Measurements from ENCODE around the gene PRPF18.

Gene PRPF18

GRCh38 chr10:13621931-13622330 lies 35.2 kb downstream of the PRPF18 start:
- Histone ChIP-seq H3K36me3 (ENCODE audit: insufficient read depth, low read length) (no peaks in the 10 kb centered on the region; the same call in 1 of the 2 replicates), H3K9ac (ENCODE audit: low read depth, low read length) (no peak overlapping the region), H3K9me3 (ENCODE audit: control insufficient read depth, insufficient read depth, low read length) (no peaks in the 10 kb centered on the region)

DNA sequence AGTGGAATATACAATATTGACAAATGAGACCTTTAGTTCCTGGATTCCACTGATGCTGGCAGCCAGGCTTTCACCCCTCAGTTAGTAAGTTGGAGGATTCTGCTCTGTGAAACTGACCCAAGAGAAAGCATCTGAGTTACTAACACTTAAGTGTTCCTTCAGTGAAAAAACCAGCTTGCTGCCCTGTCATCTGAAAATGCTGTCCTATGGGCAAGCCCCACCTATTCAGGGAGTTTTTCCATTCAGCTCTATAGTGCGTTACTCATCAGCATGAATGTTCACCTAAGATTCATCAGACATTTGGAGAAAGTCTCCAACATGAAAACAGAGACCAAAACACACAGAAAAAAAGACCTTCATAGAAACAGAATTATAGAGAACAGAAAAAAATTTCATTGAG lies 37.9 kb downstream of the PRPF18 start:
- H3K9ac ChIP-seq (ENCODE audit: low read depth, low read length), result no peak overlapping the region

More at GRCh38 chr10:13621931-13622330, 35.2 kb downstream of the PRPF18 start:
- H3K4me1 ChIP-seq (ENCODE audit: insufficient read depth, low read length), result peaks cover 3% of the 10 kb centered on the region; the same call in 1 of the 2 replicates

GRCh38 chr10:13627459-13628310 lies 40.9 kb downstream of the PRPF18 start:
- Histone ChIP-seq H3K9me3 (ENCODE audit: control insufficient read depth, insufficient read depth, low read length) (no peaks in the 10 kb centered on the region), H3K4me1 (ENCODE audit: insufficient read depth, low read length) (peaks cover 20% of the 10 kb centered on the region; the same call in 1 of the 2 replicates), H3K36me3 (ENCODE audit: insufficient read depth, low read length) (no peaks in the 10 kb centered on the region), H3K9ac (ENCODE audit: low read depth, low read length) (no peak overlapping the region)

More for the DNA sequence above, 37.9 kb downstream of the PRPF18 start:
- no peaks in the 10 kb centered on the region for H3K9me3 ChIP-seq (ENCODE audit: control insufficient read depth, insufficient read depth, low read length)
- H3K4me1 ChIP-seq (ENCODE audit: insufficient read depth, low read length), result peaks cover 20% of the 10 kb centered on the region; the same call in 1 of the 2 replicates
- no peaks in the 10 kb centered on the region; the same call in 1 of the 2 replicates for H3K36me3 ChIP-seq (ENCODE audit: insufficient read depth, low read length)

DNA sequence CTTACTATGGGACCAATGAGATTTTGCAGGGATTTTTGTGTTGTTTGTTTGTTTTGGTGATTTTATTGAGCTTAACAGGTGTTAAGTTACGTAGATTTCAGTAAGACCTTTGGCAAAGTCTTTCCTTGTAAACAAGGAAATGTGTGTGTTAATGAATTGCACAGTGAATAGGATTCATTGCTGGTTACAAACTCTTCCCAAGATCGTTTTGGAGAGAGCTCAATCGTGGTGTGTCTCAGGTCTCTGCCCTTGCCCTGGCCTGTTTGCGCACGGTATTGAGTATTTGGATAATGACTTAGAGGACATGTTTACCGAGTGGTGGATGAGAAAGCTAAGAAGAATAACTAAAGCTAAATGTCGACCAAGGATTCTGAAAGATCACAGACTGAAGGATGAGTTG lies 41.9 kb downstream of the PRPF18 start:
- no peaks in the 10 kb centered on the region for H3K36me3 ChIP-seq (ENCODE audit: insufficient read depth, low read length)
- no peak overlapping the region for H3K9ac ChIP-seq (ENCODE audit: low read depth, low read length)
- H3K9me3 ChIP-seq (ENCODE audit: control insufficient read depth, insufficient read depth, low read length), result no peaks in the 10 kb centered on the region
- peaks cover 20% of the 10 kb centered on the region; the same call in 1 of the 2 replicates for H3K4me1 ChIP-seq (ENCODE audit: insufficient read depth, low read length)

GRCh38 chr10:13629116-13629515 lies 42.4 kb downstream of the PRPF18 start:
- no peaks in the 10 kb centered on the region for H3K36me3 ChIP-seq (ENCODE audit: insufficient read depth, low read length)
- H3K9ac ChIP-seq (ENCODE audit: low read depth, low read length), result no peak overlapping the region
- no peaks in the 10 kb centered on the region for H3K9me3 ChIP-seq (ENCODE audit: control insufficient read depth, insufficient read depth, low read length)
- H3K4me1 ChIP-seq (ENCODE audit: insufficient read depth, low read length), result peaks cover 20% of the 10 kb centered on the region; the same call in 1 of the 2 replicates

DNA sequence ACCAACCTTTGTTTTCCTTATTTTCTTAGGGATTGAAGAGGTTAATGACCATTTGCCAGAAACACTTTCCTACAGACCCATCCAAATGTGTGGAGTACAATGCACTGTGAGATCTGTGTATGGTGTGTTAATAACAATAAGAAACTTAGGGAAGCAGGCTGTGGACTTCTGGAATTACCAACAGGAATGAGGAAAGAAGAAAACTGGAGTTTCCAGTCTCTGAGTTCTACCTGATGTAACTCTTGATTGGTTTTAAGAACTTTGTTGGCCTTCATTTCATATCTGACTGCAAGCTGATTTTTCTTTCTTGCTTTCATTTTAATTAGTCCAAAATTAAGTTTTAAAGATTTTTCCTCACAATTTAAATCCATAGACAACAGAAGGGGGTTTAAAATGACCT lies 43.5 kb downstream of the PRPF18 start:
- H3K9ac ChIP-seq (ENCODE audit: low read depth, low read length), result no peak overlapping the region
- H3K36me3 ChIP-seq (ENCODE audit: insufficient read depth, low read length), result no peaks in the 10 kb centered on the region
- H3K9me3 ChIP-seq (ENCODE audit: control insufficient read depth, insufficient read depth, low read length), result no peaks in the 10 kb centered on the region
- H3K4me1 ChIP-seq (ENCODE audit: insufficient read depth, low read length), result peaks cover 20% of the 10 kb centered on the region; the same call in 1 of the 2 replicates

DNA sequence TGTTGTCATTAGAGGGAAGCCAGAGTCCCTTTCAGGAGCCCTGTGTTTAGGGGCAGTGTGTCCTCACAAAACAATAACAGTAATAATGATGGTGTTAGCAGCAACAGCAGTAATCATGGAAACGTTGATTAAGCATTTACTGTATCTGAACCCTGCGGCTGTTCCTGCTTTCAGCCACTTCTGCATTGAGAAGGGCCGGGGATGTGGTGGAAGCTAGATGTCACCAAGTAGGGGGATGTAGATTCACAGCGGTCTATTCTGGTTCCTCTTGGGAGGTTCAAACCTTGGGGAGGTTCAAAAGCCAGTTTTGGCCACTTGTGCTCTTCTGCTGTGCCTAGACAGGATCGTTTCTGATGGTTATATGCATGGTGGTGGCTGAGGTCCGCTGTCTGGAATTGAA lies 44.8 kb downstream of the PRPF18 start:
- H3K4me1 ChIP-seq (ENCODE audit: insufficient read depth, low read length), result peaks cover 20% of the 10 kb centered on the region; the same call in 1 of the 2 replicates
- no peaks in the 10 kb centered on the region for H3K9me3 ChIP-seq (ENCODE audit: control insufficient read depth, insufficient read depth, low read length)
- no peak overlapping the region for H3K9ac ChIP-seq (ENCODE audit: low read depth, low read length)
- H3K36me3 ChIP-seq (ENCODE audit: insufficient read depth, low read length), result no peaks in the 10 kb centered on the region

GRCh38 chr10:13632440-13632839 lies 45.7 kb downstream of the PRPF18 start:
- H3K36me3 ChIP-seq (ENCODE audit: insufficient read depth, low read length), result no peaks in the 10 kb centered on the region

DNA sequence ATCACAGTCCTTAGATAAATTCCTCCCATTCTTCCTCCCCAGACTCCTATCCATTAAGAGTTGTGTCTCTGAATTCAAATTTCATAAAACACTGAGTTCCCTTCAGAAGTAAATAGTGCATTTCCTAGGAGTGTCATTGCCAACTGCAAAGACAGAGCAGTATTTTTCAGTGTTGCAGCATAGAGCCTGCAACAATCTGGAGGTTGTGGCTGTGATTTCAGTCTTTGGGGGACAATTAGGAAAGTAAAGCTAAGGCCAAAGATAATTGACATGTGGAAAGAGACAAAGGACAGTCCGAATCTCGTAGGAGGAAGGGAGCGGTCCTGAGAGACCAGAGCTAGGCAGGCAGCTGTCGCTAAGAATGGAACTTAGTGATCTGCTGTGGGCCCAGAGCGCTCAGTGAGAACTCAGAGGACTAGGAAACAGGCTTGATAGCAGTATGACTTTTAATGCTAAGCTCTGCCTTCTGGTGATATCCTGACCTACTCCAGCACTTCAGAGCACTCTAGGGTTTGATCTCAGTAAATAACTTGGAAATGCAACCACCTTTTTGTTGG lies 46.2 kb downstream of the PRPF18 start:
- no peak overlapping the region for H3K9ac ChIP-seq (ENCODE audit: low read depth, low read length)
- H3K36me3 ChIP-seq (ENCODE audit: insufficient read depth, low read length), result no peaks in the 10 kb centered on the region
- H3K4me1 ChIP-seq (ENCODE audit: insufficient read depth, low read length), result peaks cover 9% of the 10 kb centered on the region; the same call in 1 of the 2 replicates
- no peaks in the 10 kb centered on the region for H3K9me3 ChIP-seq (ENCODE audit: control insufficient read depth, insufficient read depth, low read length)

More at GRCh38 chr10:13632440-13632839, 45.7 kb downstream of the PRPF18 start:
- H3K4me1 ChIP-seq (ENCODE audit: insufficient read depth, low read length), result peaks cover 14% of the 10 kb centered on the region; the same call in 1 of the 2 replicates
- H3K9me3 ChIP-seq (ENCODE audit: control insufficient read depth, insufficient read depth, low read length), result no peaks in the 10 kb centered on the region
- no peak overlapping the region for H3K9ac ChIP-seq (ENCODE audit: low read depth, low read length)

- Histone ChIP-seq H3K9me3 (ENCODE audit: control insufficient read depth, insufficient read depth, low read length) (no peaks in the 10 kb centered on the region), H3K4me1 (ENCODE audit: insufficient read depth, low read length) (peaks cover 2% of the 10 kb centered on the region; the same call in 1 of the 2 replicates), H3K36me3 (ENCODE audit: insufficient read depth, low read length) (peaks cover under 1% of the 10 kb centered on the region; the same call in 1 of the 2 replicates), H3K9ac (ENCODE audit: low read depth, low read length) (no peak overlapping the region)
Measured at GRCh38 chr10:13633689-13634088, 46.9 kb downstream of the PRPF18 start.

GRCh38 chr10:13634207-13634606 lies 47.4 kb downstream of the PRPF18 start:
- Histone ChIP-seq H3K9ac (ENCODE audit: low read depth, low read length) (no peak overlapping the region), H3K4me1 (ENCODE audit: insufficient read depth, low read length) (no peaks in the 10 kb centered on the region), H3K9me3 (ENCODE audit: control insufficient read depth, insufficient read depth, low read length) (no peaks in the 10 kb centered on the region), H3K36me3 (ENCODE audit: insufficient read depth, low read length) (peaks cover 3% of the 10 kb centered on the region; the same call in 1 of the 2 replicates)

DNA sequence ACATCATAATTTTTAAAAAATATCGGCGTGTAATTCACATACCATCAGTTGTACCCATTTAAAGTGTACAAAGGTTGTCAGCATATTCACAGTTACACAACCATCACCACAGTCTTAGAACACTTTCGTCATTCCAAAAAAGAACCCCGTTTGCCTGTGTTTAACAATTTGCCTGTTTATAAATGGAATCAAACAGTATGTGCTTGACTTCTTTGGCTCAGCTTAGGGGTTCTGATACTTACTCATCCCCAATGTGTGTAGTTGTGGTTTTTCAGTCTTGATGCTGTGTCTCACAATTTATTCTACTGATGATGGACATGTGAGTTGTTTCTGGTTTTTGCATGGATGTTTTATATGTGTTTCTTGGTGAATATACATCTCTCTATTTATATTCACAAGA lies 50.0 kb downstream of the PRPF18 start:
- Histone ChIP-seq H3K36me3 (ENCODE audit: insufficient read depth, low read length) (peaks cover 9% of the 10 kb centered on the region), H3K9me3 (ENCODE audit: control insufficient read depth, insufficient read depth, low read length) (peaks cover 5% of the 10 kb centered on the region; the same call in 1 of the 2 replicates), H3K4me1 (ENCODE audit: insufficient read depth, low read length) (no peaks in the 10 kb centered on the region), H3K9ac (ENCODE audit: low read depth, low read length) (no peak overlapping the region)

GRCh38 chr10:13637303-13637856 lies 50.6 kb downstream of the PRPF18 start:
- Histone ChIP-seq H3K4me1 (ENCODE audit: insufficient read depth, low read length) (no peaks in the 10 kb centered on the region), H3K9ac (ENCODE audit: low read depth, low read length) (no peak overlapping the region), H3K9me3 (ENCODE audit: control insufficient read depth, insufficient read depth, low read length) (peaks cover 10% of the 10 kb centered on the region; the same call in 1 of the 2 replicates), H3K36me3 (ENCODE audit: insufficient read depth, low read length) (peaks cover 9% of the 10 kb centered on the region)

- Histone ChIP-seq H3K36me3 (ENCODE audit: insufficient read depth, low read length) (peaks cover 11% of the 10 kb centered on the region), H3K4me1 (ENCODE audit: insufficient read depth, low read length) (no peaks in the 10 kb centered on the region), H3K9ac (ENCODE audit: low read depth, low read length) (no peak overlapping the region), H3K9me3 (ENCODE audit: control insufficient read depth, insufficient read depth, low read length) (peaks cover 12% of the 10 kb centered on the region; the same call in 1 of the 2 replicates)
Measured at GRCh38 chr10:13637894-13638293, 51.1 kb downstream of the PRPF18 start.
